B cell (primary cell): ENCODE data around the gene DBF4B.
"Not testable (repeated sequence)": the region's sequence is repeated elsewhere in the genome, so short reads cannot be mapped to it uniquely, and the experiment has no call there.

Experiments
- EZH2 ChIP-seq: IDR thresholded peaks from 2 replicates; pipeline ENCODE4 v1.6.1; 2012; ENCODE audit warnings: borderline replicate concordance, low read depth, mild to moderate bottlenecking, moderate library complexity, low read length; ENCODE audit not compliant: insufficient read depth, poor library complexity, severe bottlenecking
- TF ChIP-seq, protein P1 (sequence below): fragments of 200-600 bp; IDR thresholded peaks from one replicate; pipeline ENCODE4 v1.8.0; 2022; ENCODE audit warnings: antibody characterized with exemption, mild to moderate bottlenecking

DNA sequence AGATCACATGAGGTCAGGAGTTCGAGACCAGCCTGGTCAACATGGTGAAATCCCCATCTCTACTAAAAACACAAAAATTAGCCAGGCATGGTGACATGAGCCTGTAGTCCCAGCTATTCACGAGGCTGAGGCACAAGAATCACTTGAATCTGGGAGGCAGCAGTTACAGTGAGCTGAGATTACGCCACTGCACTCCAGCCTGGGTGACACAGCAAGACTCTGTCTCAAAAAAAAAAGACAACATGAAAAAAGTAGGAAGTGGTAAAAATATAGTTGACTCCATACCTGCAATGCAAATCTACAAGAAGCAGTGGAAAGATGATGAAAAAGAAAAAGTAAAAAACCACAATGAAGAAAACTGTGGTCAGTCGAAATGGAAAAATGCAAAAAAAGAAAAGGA is 25.2 kb upstream of the DBF4B start:
- TF ChIP-seq, protein P1, sequence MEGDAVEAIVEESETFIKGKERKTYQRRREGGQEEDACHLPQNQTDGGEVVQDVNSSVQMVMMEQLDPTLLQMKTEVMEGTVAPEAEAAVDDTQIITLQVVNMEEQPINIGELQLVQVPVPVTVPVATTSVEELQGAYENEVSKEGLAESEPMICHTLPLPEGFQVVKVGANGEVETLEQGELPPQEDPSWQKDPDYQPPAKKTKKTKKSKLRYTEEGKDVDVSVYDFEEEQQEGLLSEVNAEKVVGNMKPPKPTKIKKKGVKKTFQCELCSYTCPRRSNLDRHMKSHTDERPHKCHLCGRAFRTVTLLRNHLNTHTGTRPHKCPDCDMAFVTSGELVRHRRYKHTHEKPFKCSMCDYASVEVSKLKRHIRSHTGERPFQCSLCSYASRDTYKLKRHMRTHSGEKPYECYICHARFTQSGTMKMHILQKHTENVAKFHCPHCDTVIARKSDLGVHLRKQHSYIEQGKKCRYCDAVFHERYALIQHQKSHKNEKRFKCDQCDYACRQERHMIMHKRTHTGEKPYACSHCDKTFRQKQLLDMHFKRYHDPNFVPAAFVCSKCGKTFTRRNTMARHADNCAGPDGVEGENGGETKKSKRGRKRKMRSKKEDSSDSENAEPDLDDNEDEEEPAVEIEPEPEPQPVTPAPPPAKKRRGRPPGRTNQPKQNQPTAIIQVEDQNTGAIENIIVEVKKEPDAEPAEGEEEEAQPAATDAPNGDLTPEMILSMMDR, result not testable (repeated sequence)
- TF ChIP-seq EZH2, result not testable (repeated sequence)
